HCT116 (cell line): Measurements from ENCODE around the gene EFS. TPM values are rescaled to one million over a fixed set of nuclear protein-coding genes. Genes with fewer than 3 reads are reported as not detected.

ENCODE experiments used
- ATAC-seq: fragments of 200-7000 bp; cut with Tn5 transposase; 2 replicates; pipeline ENCODE4 v1.9.1; 2020; ENCODE audit warnings: mild to moderate bottlenecking, moderate library complexity
- BruUV-seq: library from RNA; stranded (reverse); fragments of 400-500 nt; replicated peaks from 2 replicates; lab custom pipeline; 2021; lab: Mats Ljungman, UMichigan
- CTCF ChIA-PET: fragments of 300-600 bp; sonication (Branson Sonifier 250); formaldehyde crosslinking; loops from one replicate; lab custom pipeline; 2021; ENCODE audit warnings: antibody characterized with exemption; lab: Charles Lee
- POLR2A ChIA-PET: fragments of 300-600, 350-600 bp; sonication (Branson Sonifier 250); formaldehyde crosslinking; loops from one replicate; lab custom pipeline; 2021; ENCODE audit warnings: antibody characterized with exemption; lab: Charles Lee
- RAD21 ChIA-PET, 2 experiments: fragments of 300-600 bp; sonication (Branson Sonifier 250); formaldehyde crosslinking; loops; one replicate each; lab custom pipeline; 2023; ENCODE audit warnings: low total read pairs in 2 of 2; ENCODE audit not compliant: uncharacterized antibody in 2 of 2, unreplicated experiment in 2 of 2, low non-redundant PET in 1 of 2; lab: Charles Lee
- DNase-seq: peaks from one replicate; pipeline ENCODE4 v3.0.0-alpha.2; 2010; ENCODE audit warnings: low read depth, low spot score
- H2AFZ ChIP-seq: fragments of 200-600 bp; shearing (Covaris generic), sonication (generic); 2 replicates; pipeline ENCODE4 v1.6.1; 2017; ENCODE audit warnings: low read depth, mixed run types, mixed read lengths, antibody characterized with exemption, low read length; ENCODE audit not compliant: poor library complexity, severe bottlenecking
- H3K27ac ChIP-seq: 2 replicates; pipeline ENCODE4 v1.5.1; 2012; ENCODE audit warnings: low read depth, low read length
- H3K27me3 ChIP-seq: fragments of 200-600 bp; sonication (generic); 2 replicates; pipeline ENCODE4 v1.6.1; 2016; ENCODE audit warnings: mixed run types, low read length, mixed read lengths; ENCODE audit not compliant: insufficient read depth
- H3K36me3 ChIP-seq, 2 experiments: fragments of 200-500 bp in 1 of 2; fragments of 200-600 bp in 1 of 2; sonication (Bioruptor generic) in 1 of 2; sonication (generic) in 1 of 2; 2 replicates each; pipeline versions ENCODE4 v1.5.1 to v1.6.1; 2014 to 2016; ENCODE audit warnings: low read length in 2 of 2, inconsistent platforms in 1 of 2, mixed read lengths in 1 of 2, mixed run types in 1 of 2; ENCODE audit not compliant: insufficient read depth in 2 of 2, control insufficient read depth in 1 of 2
- H3K4me1 ChIP-seq, 2 experiments: fragments of 200-600 bp in 1 of 2; sonication (generic) in 1 of 2; 2 replicates each; pipeline versions ENCODE4 v1.5.1 to v1.6.1; 2012 to 2017; ENCODE audit warnings: low read length in 2 of 2, inconsistent platforms in 1 of 2, mild to moderate bottlenecking in 1 of 2, mixed read lengths in 1 of 2, mixed run types in 1 of 2, moderate library complexity in 1 of 2; ENCODE audit not compliant: insufficient read depth in 2 of 2, control insufficient read depth in 1 of 2
- H3K4me2 ChIP-seq: fragments of 200-600 bp; sonication (generic); 2 replicates; pipeline ENCODE4 v1.6.1; 2017; ENCODE audit warnings: mixed run types, low read length, mixed read lengths
- H3K4me3 ChIP-seq, 2 experiments: fragments of 200-600 bp in 1 of 2; sonication (generic) in 1 of 2; replicated peaks in 1 of 2; 2 replicates each; pipeline ENCODE4 v1.5.1; 2011 to 2016; ENCODE audit warnings: low read length in 2 of 2, control low read depth in 1 of 2, low read depth in 1 of 2, mild to moderate bottlenecking in 1 of 2, mixed read lengths in 1 of 2, mixed run types in 1 of 2
- H3K79me2 ChIP-seq: fragments of 200-600 bp; sonication (generic); 2 replicates; pipeline ENCODE4 v1.6.1; 2017; ENCODE audit warnings: mild to moderate bottlenecking, mixed run types, low read length, moderate library complexity, mixed read lengths; ENCODE audit not compliant: insufficient read depth
- H3K9ac ChIP-seq: fragments of 200-600 bp; sonication (generic); 2 replicates; pipeline ENCODE4 v1.6.1; 2016; ENCODE audit warnings: low read length, mixed read lengths
- H3K9me2 ChIP-seq: fragments of 200-600 bp; sonication (generic), shearing (Covaris generic); 2 replicates; pipeline ENCODE4 v1.6.1; 2017; ENCODE audit warnings: mixed run types, mild to moderate bottlenecking, moderate library complexity; ENCODE audit not compliant: insufficient read depth
- H3K9me3 ChIP-seq, 2 experiments: fragments of 200-500 bp in 1 of 2; fragments of 200-600 bp in 1 of 2; sonication (Bioruptor generic) in 1 of 2; sonication (generic) in 1 of 2; 2 replicates each; pipeline ENCODE4 v1.6.1; 2014 to 2017; ENCODE audit warnings: low read length in 2 of 2, mixed read lengths in 2 of 2, inconsistent platforms in 1 of 2, low read depth in 1 of 2, mild to moderate bottlenecking in 1 of 2, mixed run types in 1 of 2, moderate library complexity in 1 of 2; ENCODE audit not compliant: control insufficient read depth in 1 of 2, insufficient read depth in 1 of 2
- H4K20me1 ChIP-seq: fragments of 200-600 bp; sonication (generic), shearing (Covaris generic); 2 replicates; pipeline ENCODE4 v1.6.1; 2017; ENCODE audit warnings: mixed run types, mild to moderate bottlenecking, moderate library complexity; ENCODE audit not compliant: insufficient read depth
- ATF3 ChIP-seq: IDR thresholded peaks from 2 replicates; pipeline ENCODE4 v1.6.1; 2012
- CBX3 ChIP-seq: IDR thresholded peaks from 2 replicates; pipeline ENCODE4 v1.6.1; 2012; ENCODE audit warnings: low read depth
- CEBPB ChIP-seq: IDR thresholded peaks from 2 replicates; pipeline ENCODE4 v1.6.1; 2012; ENCODE audit warnings: low read depth
- EGR1 ChIP-seq: IDR thresholded peaks from 2 replicates; pipeline ENCODE4 v1.6.1; 2012; ENCODE audit warnings: low read depth
- ELF1 ChIP-seq: IDR thresholded peaks from 2 replicates; pipeline ENCODE4 v1.6.1; 2012; ENCODE audit warnings: low read depth, borderline replicate concordance
- EZH2 ChIP-seq: fragments of 200-600 bp; sonication (generic); IDR thresholded peaks from 2 replicates; pipeline ENCODE4 v1.6.1; 2017; ENCODE audit warnings: antibody characterized with exemption, mixed run types
- EZH2phosphoT487 ChIP-seq: fragments of 200-600 bp; IDR thresholded peaks from 2 replicates; pipeline ENCODE4 v1.6.1; 2018; ENCODE audit warnings: antibody characterized with exemption, borderline replicate concordance
- FOSL1 ChIP-seq: IDR thresholded peaks from 2 replicates; pipeline ENCODE4 v1.6.1; 2012; ENCODE audit warnings: low read depth
- JUND ChIP-seq: IDR thresholded peaks from 2 replicates; pipeline ENCODE4 v1.6.1; 2012
- MAX ChIP-seq: IDR thresholded peaks from 2 replicates; pipeline ENCODE4 v1.6.1; 2012
- POLR2AphosphoS5 ChIP-seq: IDR thresholded peaks from 2 replicates; pipeline ENCODE4 v1.6.1; 2011; ENCODE audit warnings: mild to moderate bottlenecking, low read depth, low read length, moderate library complexity
- RAD21 ChIP-seq: IDR thresholded peaks from 2 replicates; pipeline ENCODE4 v1.6.1; 2012; ENCODE audit warnings: low read depth, mild to moderate bottlenecking
- REST ChIP-seq: IDR thresholded peaks from 2 replicates; pipeline ENCODE4 v1.6.1; 2012; ENCODE audit warnings: low read depth
- SP1 ChIP-seq: IDR thresholded peaks from 2 replicates; pipeline ENCODE4 v1.6.1; 2012; ENCODE audit warnings: low read depth
- SRF ChIP-seq: IDR thresholded peaks from 2 replicates; pipeline ENCODE4 v1.6.1; 2012; ENCODE audit warnings: low read depth
- YY1 ChIP-seq: IDR thresholded peaks from 2 replicates; pipeline ENCODE4 v1.6.1; 2011; ENCODE audit warnings: low read length, low read depth, moderate library complexity, mild to moderate bottlenecking; ENCODE audit not compliant: insufficient replicate concordance; ENCODE audit errors: extremely low read depth
- ZBTB33 ChIP-seq: IDR thresholded peaks from 2 replicates; pipeline ENCODE4 v1.6.1; 2011; ENCODE audit warnings: mild to moderate bottlenecking, low read length, moderate library complexity; ENCODE audit not compliant: insufficient replicate concordance; ENCODE audit errors: extremely low read depth
- ZNF274 ChIP-seq: fragments of 200-500 bp; sonication (Bioruptor generic); IDR thresholded peaks from 2 replicates; pipeline ENCODE4 v1.6.1; 2014; ENCODE audit warnings: mild to moderate bottlenecking, low read depth, low read length, inconsistent platforms
- intact Hi-C: fragments of 100-400 bp; cut with micrococcal nuclease; formaldehyde crosslinking; loops from 2 replicates; pipeline ENCODE4 v1.10.0; 2022
- total RNA-seq: library from RNA; stranded (reverse); gene quantifications from one replicate; pipeline ENCODE4 v1.2.1, GENCODE V29; 2021; ENCODE audit not compliant: unreplicated experiment

Gene EFS
- total RNA-seq, 1 experiment from 2014 or later = 0.10 TPM

- Histone ChIP-seq H3K36me3 (no peaks in the 10 kb centered on the region), H3K9me2 (no peaks in the 10 kb centered on the region), H2AFZ (no peak overlapping the region), H3K4me2 (no peak overlapping the region), H4K20me1 (no peaks in the 10 kb centered on the region), H3K4me1 (0 out of 4 replicates have a peak, but pooled peaks cover 0 to 2% of the 10 kb centered on the region in 2 experiments), H3K27ac (no peak overlapping the region), H3K9ac (no peak overlapping the region), H3K4me3 (no peak overlapping the region), H3K79me2 (no peaks in the 10 kb centered on the region), H3K27me3 (no peaks in the 10 kb centered on the region), H3K9me3 (no peaks in the 10 kb centered on the region)
- no peak for ATAC-seq
- CTCF ChIA-PET = no interaction called here
- intact Hi-C loops = no loop called here
- DNase-seq = no peak
- BruUV-seq = no TSS peak
- TF ChIP-seq EGR1 (no peak), RAD21 (no peak), JUND (no peak), FOSL1 (no peak), MAX (no peak), CEBPB (no peak), EZH2phosphoT487 (no peak), SP1 (no peak), ZBTB33 (no peak), YY1 (no peak), ELF1 (no peak), ZNF274 (no peak), POLR2AphosphoS5 (no peak), EZH2 (no peak), SRF (no peak), ATF3 (no peak), REST (no peak), CBX3 (no peak)
- RAD21 ChIA-PET = no interaction called here
- POLR2A ChIA-PET = no interaction called here
Observed at GRCh38 chr14:23349156-23349845, 15.7 kb downstream of the EFS start.
